LNCaP clone FGC (cell line): Measurements from ENCODE around the gene SGK1.
"Not testable (repeated sequence)": the region's sequence is repeated elsewhere in the genome, so short reads cannot be mapped to it uniquely, and the experiment has no call there.

Experiments
- DNase-seq: peaks from one replicate; pipeline ENCODE4 v3.0.0-alpha.2; 2011; ENCODE audit warnings: low read depth
- H3K4me3 ChIP-seq: 2 replicates; pipeline ENCODE4 v1.5.1; 2011; ENCODE audit warnings: mild to moderate bottlenecking, low read depth, low read length, control low read depth
- CTCF ChIP-seq: IDR thresholded peaks from 2 replicates; pipeline ENCODE4 v1.5.1; 2012; ENCODE audit warnings: mild to moderate bottlenecking; ENCODE audit not compliant: control insufficient read depth, insufficient read depth; ENCODE audit errors: extremely low read depth

SGK1 gene

GRCh38 chr6:134216301-134217010, 101.5 kb downstream of the SGK1 start:
- no peak for DNase-seq
- TF ChIP-seq CTCF = no peak
- no peak overlapping the region for H3K4me3 ChIP-seq

- not testable (repeated sequence) for DNase-seq, H3K4me3 ChIP-seq
These were observed 104.5 kb downstream of the SGK1 start for GRCh38 chr6:134213410-134213809.

- DNase-seq = no peak
- H3K4me3 ChIP-seq = no peak overlapping the region
- TF ChIP-seq CTCF = no peak
These were observed 106.6 kb downstream of the SGK1 start for GRCh38 chr6:134211297-134211696.

- no peak for DNase-seq
- TF ChIP-seq CTCF = no peak
- H3K4me3 ChIP-seq = no peak overlapping the region
These were observed 110.5 kb downstream of the SGK1 start for GRCh38 chr6:134207421-134207820.

- TF ChIP-seq CTCF = no peak
- no peak overlapping the region for H3K4me3 ChIP-seq
- no peak for DNase-seq
These were observed 112.5 kb downstream of the SGK1 start for GRCh38 chr6:134205366-134205765.

- not testable (repeated sequence) for H3K4me3 ChIP-seq, DNase-seq
These were observed 113.2 kb downstream of the SGK1 start for GRCh38 chr6:134204759-134205158.

GRCh38 chr6:134204031-134204430, 113.9 kb downstream of the SGK1 start:
- DNase-seq = no peak
- TF ChIP-seq CTCF = no peak

GRCh38 chr6:134201716-134202115, 116.2 kb downstream of the SGK1 start:
- no peak overlapping the region for H3K4me3 ChIP-seq
- no peak for TF ChIP-seq CTCF
- DNase-seq = no peak

More at GRCh38 chr6:134204031-134204430, 113.9 kb downstream of the SGK1 start:
- H3K4me3 ChIP-seq = no peak overlapping the region
